Measurements from ENCODE around the gene MORN3. TPM values are rescaled to one million over a fixed set of nuclear protein-coding genes. Genes with fewer than 3 reads are reported as not detected.
A peak's percentile ranks its signal among the peaks of the same experiment; 100 is the strongest.
"Not testable (repeated sequence)": the region's sequence is repeated elsewhere in the genome, so short reads cannot be mapped to it uniquely, and the experiment has no call there.

The MORN3 gene
- total and polyA plus RNA-seq, 8 donors: 0.17 to 2.8 (median 1.5) TPM

DNA sequence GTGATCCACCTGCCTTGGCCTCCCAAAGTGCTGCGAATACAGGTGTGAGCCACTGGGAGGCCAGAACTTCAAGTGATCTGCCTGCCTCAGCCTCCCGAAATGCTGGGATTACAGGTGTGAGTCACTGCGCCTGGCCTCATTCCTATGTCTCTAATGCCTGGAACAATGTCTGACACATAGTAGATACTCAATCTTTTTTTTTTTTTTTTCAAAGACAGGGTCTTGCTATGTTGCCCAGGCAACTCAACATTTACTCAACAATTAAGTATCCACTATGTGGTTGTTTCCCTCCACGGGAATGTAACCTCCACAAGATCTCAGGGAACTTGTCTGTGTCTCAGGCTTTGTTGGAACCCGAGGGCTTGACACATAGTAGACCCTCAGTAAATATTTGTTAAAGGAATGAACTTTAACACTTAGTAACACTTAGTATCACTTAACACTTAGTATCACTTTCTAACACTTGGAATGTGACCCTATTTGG lies 40.1 kb upstream of the MORN3 start:
- intact Hi-C loops (cut with DNase I): no loop called here
- Histone ChIP-seq H3K4me3 (no peak overlapping the region), H3K27me3 (no peaks in the 10 kb centered on the region), H3K4me1 (peaks cover 8 to 26% of the 10 kb centered on the region in 2 donors), H3K9me3 (no peaks in the 10 kb centered on the region), H3K36me3 (no peaks in the 10 kb centered on the region), H3K27ac (peak overlapping the region; percentile 31 to 67)
- ATAC-seq (peak; percentile 47), DNase-seq (no peak)
- TF ChIP-seq CTCF (IDR thresholded peaks at IDR 0.05): no peak

GRCh38 chr12:121709064-121709424 lies 39.6 kb upstream of the MORN3 start:
- H3K36me3 ChIP-seq; H3K9me3 ChIP-seq; intact Hi-C loops (cut with DNase I); H3K27me3 ChIP-seq; DNase-seq; H3K4me3 ChIP-seq; ATAC-seq: not testable (repeated sequence)
- Histone ChIP-seq H3K27ac (peak overlapping the region; percentile 31 to 50), H3K4me1 (peaks cover 8 to 24% of the 10 kb centered on the region in 2 donors)

GRCh38 chr12:121708313-121709063 lies 39.0 kb upstream of the MORN3 start:
- no peaks in the 10 kb centered on the region for H3K36me3 ChIP-seq
- no peak for TF ChIP-seq CTCF (IDR thresholded peaks at IDR 0.05)
- H3K9me3 ChIP-seq: no peaks in the 10 kb centered on the region
- no peak overlapping the region for H3K27ac ChIP-seq
- no peak overlapping the region for H3K4me3 ChIP-seq
- H3K4me1 ChIP-seq: peaks cover 7 to 19% of the 10 kb centered on the region in 2 donors
- no peaks in the 10 kb centered on the region for H3K27me3 ChIP-seq
- intact Hi-C loops (cut with DNase I): no loop called here
- DNase-seq: no peak
- ATAC-seq: no peak

DNA sequence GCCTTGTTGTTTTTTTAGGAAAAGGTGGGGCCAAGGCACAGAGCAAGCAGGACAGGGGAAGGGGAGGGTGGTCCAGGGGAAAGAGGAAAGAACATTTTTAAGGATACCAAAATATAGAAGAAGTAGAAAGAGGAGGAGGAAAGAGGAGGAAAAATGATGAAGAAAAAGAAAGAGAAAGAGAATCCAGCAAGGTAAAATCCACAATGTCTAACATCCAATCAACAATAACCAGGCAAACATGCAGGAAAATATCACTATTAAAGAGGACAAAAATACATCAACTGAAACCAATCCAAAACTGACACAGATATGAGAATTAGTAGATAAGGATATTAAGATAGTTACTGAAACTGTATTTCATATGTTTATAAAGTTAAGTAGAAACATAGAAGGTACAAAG lies 36.1 kb upstream of the MORN3 start:
- no peaks in the 10 kb centered on the region for H3K27me3 ChIP-seq
- no peak for DNase-seq
- H3K27ac ChIP-seq: no peak overlapping the region
- TF ChIP-seq CTCF (IDR thresholded peaks at IDR 0.05): no peak
- no peaks in the 10 kb centered on the region for H3K4me1 ChIP-seq
- no peak overlapping the region for H3K4me3 ChIP-seq
- H3K36me3 ChIP-seq: no peaks in the 10 kb centered on the region
- H3K9me3 ChIP-seq: no peaks in the 10 kb centered on the region
- intact Hi-C loops (cut with DNase I): no loop called here
- no peak for ATAC-seq

GRCh38 chr12:121702944-121703343 lies 33.5 kb upstream of the MORN3 start:
- DNase-seq (no peak), ATAC-seq (no peak)
- no peaks in the 10 kb centered on the region for H3K27me3 ChIP-seq
- peak overlapping the region in 1 of 2 donors; percentile 77 for H3K27ac ChIP-seq
- H3K9me3 ChIP-seq: no peaks in the 10 kb centered on the region
- intact Hi-C loops (cut with DNase I): no loop called here
- no peaks in the 10 kb centered on the region for H3K36me3 ChIP-seq
- no peaks in the 10 kb centered on the region for H3K4me1 ChIP-seq
- H3K4me3 ChIP-seq: no peak overlapping the region
- no peak for TF ChIP-seq CTCF (IDR thresholded peaks at IDR 0.05)
